Measurements from ENCODE around the gene ARHGAP26.

ARHGAP26 gene

GRCh38 chr5:143181173-143181572, 411.0 kb downstream of the ARHGAP26 start:
- no peaks in the 10 kb centered on the region for H3K79me2 ChIP-seq (ENCODE audit: control insufficient read depth, low read length)
- H4K20me1 ChIP-seq (ENCODE audit: control insufficient read depth, insufficient read depth, low read depth, low read length): no peaks in the 10 kb centered on the region
- H3K4me1 ChIP-seq (ENCODE audit: control insufficient read depth, low read length): peaks cover 7% of the 10 kb centered on the region
- TF ChIP-seq EZH2phosphoT487 (IDR thresholded peaks at IDR 0.05; ENCODE audit: borderline replicate concordance, low read length) (no peak), CTCF (IDR thresholded peaks at IDR 0.05; ENCODE audit: low read depth, low read length, poor library complexity, severe bottlenecking) (no peak)
- no peaks in the 10 kb centered on the region for H3K9me3 ChIP-seq (ENCODE audit: control insufficient read depth, insufficient read depth, low read length)
- no peak overlapping the region for H3K4me2 ChIP-seq (ENCODE audit: low read length)
- no peaks in the 10 kb centered on the region for H3K27me3 ChIP-seq (ENCODE audit: control insufficient read depth, low read length)
- H3K4me3 ChIP-seq (ENCODE audit: low read length): no peak overlapping the region
- H3K36me3 ChIP-seq (ENCODE audit: control insufficient read depth, low read length): no peaks in the 10 kb centered on the region
- no peaks in the 10 kb centered on the region for H3F3A ChIP-seq (ENCODE audit: control insufficient read depth, insufficient read depth)
- H3K9me2 ChIP-seq (replicated peaks; ENCODE audit: control insufficient read depth, low read length): no peaks in the 10 kb centered on the region
- H3K27ac ChIP-seq (ENCODE audit: low read depth, low read length): no peak overlapping the region

GRCh38 chr5:143182106-143182505, 411.9 kb downstream of the ARHGAP26 start:
- H3K4me1 ChIP-seq (ENCODE audit: control insufficient read depth, low read length): peaks cover 7% of the 10 kb centered on the region
- no peaks in the 10 kb centered on the region for H4K20me1 ChIP-seq (ENCODE audit: control insufficient read depth, insufficient read depth, low read depth, low read length)
- no peaks in the 10 kb centered on the region for H3K36me3 ChIP-seq (ENCODE audit: control insufficient read depth, low read length)
- H3K27me3 ChIP-seq (ENCODE audit: control insufficient read depth, low read length): no peaks in the 10 kb centered on the region
- no peak overlapping the region for H3K4me3 ChIP-seq (ENCODE audit: low read length)
- H3K79me2 ChIP-seq (ENCODE audit: control insufficient read depth, low read length): no peaks in the 10 kb centered on the region
- H3K9me2 ChIP-seq (replicated peaks; ENCODE audit: control insufficient read depth, low read length): no peaks in the 10 kb centered on the region
- no peak overlapping the region for H3K4me2 ChIP-seq (ENCODE audit: low read length)
- H3K9me3 ChIP-seq (ENCODE audit: control insufficient read depth, insufficient read depth, low read length): no peaks in the 10 kb centered on the region
- H3K27ac ChIP-seq (ENCODE audit: low read depth, low read length): no peak overlapping the region
- TF ChIP-seq EZH2phosphoT487 (IDR thresholded peaks at IDR 0.05; ENCODE audit: borderline replicate concordance, low read length): no peak
- TF ChIP-seq CTCF (IDR thresholded peaks at IDR 0.05; ENCODE audit: low read depth, low read length, poor library complexity, severe bottlenecking): no peak
- no peaks in the 10 kb centered on the region for H3F3A ChIP-seq (ENCODE audit: control insufficient read depth, insufficient read depth)

- Histone ChIP-seq H4K20me1 (ENCODE audit: control insufficient read depth, insufficient read depth, low read depth, low read length) (no peaks in the 10 kb centered on the region), H3K27me3 (ENCODE audit: control insufficient read depth, low read length) (no peaks in the 10 kb centered on the region), H3K4me3 (ENCODE audit: low read length) (no peak overlapping the region), H3K9me3 (ENCODE audit: control insufficient read depth, insufficient read depth, low read length) (no peaks in the 10 kb centered on the region), H3K36me3 (ENCODE audit: control insufficient read depth, low read length) (no peaks in the 10 kb centered on the region), H3K27ac (ENCODE audit: low read depth, low read length) (no peak overlapping the region), H3K79me2 (ENCODE audit: control insufficient read depth, low read length) (no peaks in the 10 kb centered on the region), H3K4me2 (ENCODE audit: low read length) (no peak overlapping the region), H3F3A (ENCODE audit: control insufficient read depth, insufficient read depth) (no peaks in the 10 kb centered on the region), H3K4me1 (ENCODE audit: control insufficient read depth, low read length) (peaks cover 7% of the 10 kb centered on the region), H3K9me2 (replicated peaks; ENCODE audit: control insufficient read depth, low read length) (no peaks in the 10 kb centered on the region)
- TF ChIP-seq EZH2phosphoT487 (IDR thresholded peaks at IDR 0.05; ENCODE audit: borderline replicate concordance, low read length) (no peak), CTCF (IDR thresholded peaks at IDR 0.05; ENCODE audit: low read depth, low read length, poor library complexity, severe bottlenecking) (no peak)
Measured at GRCh38 chr5:143182901-143183820, 413.0 kb downstream of the ARHGAP26 start.

All from DOHH2 (cell line).